Hematopoietic multipotent progenitor cell (in vitro differentiated cells): Measurements from ENCODE around the gene VTI1A. TPM values are rescaled to one million over a fixed set of nuclear protein-coding genes. Genes with fewer than 3 reads are reported as not detected.
"Not testable (repeated sequence)": the region's sequence is repeated elsewhere in the genome, so short reads cannot be mapped to it uniquely, and the experiment has no call there.

Experiments
- DNase-seq, 3 donors: peaks; one replicate each; pipeline ENCODE4 v3.0.0-alpha.2; 2011 to 2015; ENCODE audit warnings: low read depth in 2 of 3, low spot score in 2 of 3
- total RNA-seq: library from RNA; depleted of rRNA; stranded (reverse); fragments of >200 nt; gene quantifications from one replicate; pipeline ENCODE4 v1.2.3, GENCODE V29; 2012

The VTI1A gene
- total RNA-seq = 20.7 TPM

DNA sequence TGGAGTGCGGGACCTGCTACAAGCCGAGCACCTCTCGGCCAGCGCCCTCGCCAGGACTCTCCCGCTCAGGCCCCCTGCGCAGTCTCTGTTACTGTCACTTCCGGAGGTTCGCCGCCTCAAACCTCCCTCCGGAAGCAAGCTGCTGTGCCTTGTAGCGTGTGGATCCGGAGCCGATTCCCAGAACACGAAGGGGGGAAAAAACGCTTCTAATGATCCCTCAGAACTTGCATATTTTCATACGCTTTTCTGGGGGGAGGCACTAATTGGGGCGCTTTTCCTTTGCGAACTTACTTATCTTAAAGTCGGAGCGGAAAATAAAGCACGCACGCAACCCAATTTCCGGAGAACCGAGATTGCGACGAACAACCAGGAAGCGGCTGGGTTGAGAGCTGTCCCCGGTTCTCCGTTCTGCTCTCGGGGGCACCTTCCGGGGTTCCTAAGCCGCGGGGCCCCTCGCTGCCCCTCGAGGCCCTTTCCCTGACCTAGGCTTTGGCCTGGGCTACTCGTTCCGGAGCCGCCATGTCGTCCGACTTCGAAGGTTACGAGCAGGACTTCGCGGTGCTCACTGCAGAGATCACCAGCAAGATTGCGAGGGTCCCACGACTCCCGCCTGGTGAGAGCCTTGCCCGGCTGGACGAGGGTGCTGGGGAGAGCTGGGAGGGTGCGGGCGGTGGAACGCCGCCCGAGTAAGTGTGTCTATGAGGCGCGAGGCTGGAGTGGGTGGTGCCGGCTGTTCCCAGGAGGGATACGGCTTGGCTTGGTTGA is at the start of gene VTI1A, which contains the start of gene ZDHHC6:
VTI1A (plus strand) TSS at position 361 of the 765 bp plus-strand sequence; CDS start at position 520, 159 bp downstream.
ZDHHC6 (minus strand) TSS at position 60 of the 765 bp plus-strand sequence. CDS start 1,478 bp downstream, outside the sequence.
- DNase-seq = peak; percentile 76 to 91 (median 90)

DNA sequence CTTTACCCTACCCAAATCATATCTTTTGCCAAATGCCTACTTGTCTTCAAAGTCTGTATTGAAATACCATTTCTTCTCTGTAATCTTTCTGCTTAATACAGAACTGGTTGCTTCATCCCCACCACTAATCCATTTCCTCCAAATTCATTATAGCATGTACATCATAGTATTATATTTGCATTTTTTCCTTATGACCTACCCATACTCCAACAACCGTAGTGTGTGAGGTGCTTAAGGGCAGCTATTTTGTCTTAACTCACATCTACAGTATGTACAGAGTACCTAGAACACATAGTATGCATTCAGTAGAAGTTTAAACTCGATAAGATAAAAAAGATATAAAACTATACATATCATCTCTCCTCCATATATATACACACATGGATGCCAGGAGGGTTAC is 49.4 kb upstream of the VTI1A start:
- DNase-seq = no peak

DNA sequence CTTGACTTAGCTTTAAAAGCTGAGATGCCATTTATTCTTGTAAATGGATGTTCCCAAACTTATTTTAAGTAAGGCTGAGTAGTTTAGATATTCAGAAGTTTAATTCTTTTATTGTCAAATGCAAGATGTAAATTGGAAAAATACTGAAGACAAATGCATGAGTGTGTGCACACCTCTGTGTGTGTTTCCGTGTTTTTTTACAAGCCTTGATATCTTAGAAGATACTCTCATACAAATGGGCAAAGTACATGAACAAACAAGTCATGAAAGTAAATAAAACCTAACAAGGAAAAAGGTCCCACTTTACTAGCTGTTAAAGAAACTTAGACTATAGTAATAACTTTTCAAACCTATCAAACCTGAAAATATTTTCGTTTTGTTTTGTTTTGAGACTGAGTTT is 44.1 kb upstream of the VTI1A start:
- no peak for DNase-seq

DNA sequence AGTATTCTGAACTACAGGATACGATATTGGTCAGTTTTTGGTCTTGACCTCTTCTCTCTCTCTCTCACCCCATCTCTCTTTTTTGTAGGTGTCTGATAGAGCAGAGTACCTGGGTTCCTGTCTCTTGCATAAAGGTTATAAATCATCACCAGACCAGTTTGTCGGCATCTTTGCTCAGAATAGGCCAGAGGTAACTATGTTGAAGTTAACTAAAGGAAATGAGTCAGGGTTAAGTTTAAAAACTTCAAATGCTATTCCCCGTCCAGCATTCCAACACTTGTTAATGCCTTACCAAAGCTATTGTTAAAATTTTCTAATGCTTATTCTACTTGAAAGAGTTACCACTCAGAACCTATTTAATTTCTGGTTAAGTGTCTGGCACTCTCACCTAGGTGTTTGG is 42.4 kb upstream of the VTI1A start:
- DNase-seq = no peak

DNA sequence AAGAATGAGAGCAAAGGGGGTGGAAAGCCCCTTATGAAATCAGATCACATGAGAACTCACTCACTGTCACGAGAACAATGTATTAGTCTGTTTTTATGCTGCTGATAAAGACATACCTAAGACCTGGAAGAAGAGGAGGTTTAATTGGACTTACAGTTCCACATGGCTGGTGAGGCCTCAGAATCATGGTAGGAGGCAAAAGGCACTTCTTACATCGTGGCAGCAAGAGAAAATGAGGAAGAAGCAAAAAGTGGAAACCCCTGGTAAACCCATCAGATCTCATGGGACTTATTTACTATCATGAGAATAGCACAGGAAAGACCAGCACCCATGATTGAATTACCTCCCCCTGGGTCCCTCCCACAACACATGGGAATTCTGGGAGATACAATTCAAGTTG is 40.2 kb upstream of the VTI1A start:
- DNase-seq = not testable (repeated sequence)

DNA sequence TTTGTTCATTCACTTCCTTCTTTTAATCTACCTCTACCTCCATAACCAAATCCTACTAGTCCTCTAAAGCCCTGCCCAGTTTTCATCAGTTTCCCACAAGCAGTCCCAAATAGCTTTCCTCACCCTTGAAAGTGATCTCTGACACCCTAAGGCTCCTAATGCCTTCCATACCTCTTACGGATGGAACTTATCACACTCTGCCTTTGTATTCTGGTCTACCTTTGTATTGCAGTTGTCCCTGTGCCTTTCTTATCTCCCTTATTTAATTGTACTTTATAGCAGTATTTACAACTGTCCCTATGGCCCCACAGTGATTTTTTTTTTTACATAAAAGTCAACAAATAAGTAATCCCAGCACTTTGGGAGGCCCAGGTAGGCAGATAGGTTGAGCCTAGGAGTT is 39.3 kb upstream of the VTI1A start:
- DNase-seq = no peak

DNA sequence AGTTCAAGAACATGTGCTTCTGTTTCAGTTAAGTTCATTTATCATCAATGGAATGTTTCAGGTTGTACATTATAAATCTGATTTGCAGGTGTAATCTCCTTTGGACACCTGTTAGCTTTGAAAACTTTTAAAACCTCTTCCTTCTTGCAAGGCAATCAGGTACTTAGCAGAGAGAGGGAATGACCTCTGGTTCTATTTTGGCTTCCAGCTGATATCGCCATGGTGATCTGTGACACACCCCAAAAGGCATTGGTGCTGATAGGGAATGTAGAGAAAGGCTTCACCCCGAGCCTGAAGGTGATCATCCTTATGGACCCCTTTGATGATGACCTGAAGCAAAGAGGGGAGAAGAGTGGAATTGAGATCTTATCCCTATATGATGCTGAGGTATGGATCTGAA is 37.7 kb upstream of the VTI1A start:
- no peak for DNase-seq

DNA sequence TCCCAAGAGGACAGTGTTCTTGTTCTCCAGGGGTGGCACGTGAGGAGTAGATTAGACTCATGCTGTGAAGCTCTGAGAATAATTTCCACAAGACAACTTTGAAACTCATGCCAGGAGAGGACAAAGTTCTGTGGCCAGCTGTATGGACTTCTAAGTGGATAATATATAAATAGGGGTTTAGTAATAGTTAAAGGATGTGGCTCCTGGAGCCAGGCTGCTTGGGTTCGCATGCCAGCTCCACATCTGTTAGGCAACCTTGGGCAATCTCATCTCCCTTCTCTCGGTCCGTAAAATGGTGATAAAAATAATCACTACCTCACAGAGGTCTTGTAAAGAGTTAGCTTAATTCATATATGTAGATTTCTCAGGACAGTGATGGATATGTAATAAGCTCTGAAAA is 37.3 kb upstream of the VTI1A start:
- no peak for DNase-seq

DNA sequence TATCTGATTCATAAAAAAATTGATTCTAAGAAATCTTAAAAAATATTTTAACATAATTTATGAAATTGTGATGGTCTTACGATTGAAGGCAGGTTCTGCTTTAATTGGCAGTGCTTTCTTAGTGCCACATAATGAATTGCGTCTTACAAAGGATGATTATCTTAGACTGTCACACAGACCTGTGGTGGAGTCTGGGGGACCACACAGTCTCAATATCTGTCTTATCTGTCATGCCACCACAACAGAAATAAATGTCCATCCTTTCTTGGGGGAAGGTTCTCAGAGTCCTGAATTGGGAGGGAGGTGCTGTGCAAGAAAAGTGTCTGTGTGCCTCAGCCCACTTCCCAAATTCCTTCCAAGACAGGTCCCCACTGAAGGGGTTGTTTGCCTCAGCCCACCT is 34.3 kb upstream of the VTI1A start:
- DNase-seq = peak in 2 of 3 donors; percentile 19 to 26

DNA sequence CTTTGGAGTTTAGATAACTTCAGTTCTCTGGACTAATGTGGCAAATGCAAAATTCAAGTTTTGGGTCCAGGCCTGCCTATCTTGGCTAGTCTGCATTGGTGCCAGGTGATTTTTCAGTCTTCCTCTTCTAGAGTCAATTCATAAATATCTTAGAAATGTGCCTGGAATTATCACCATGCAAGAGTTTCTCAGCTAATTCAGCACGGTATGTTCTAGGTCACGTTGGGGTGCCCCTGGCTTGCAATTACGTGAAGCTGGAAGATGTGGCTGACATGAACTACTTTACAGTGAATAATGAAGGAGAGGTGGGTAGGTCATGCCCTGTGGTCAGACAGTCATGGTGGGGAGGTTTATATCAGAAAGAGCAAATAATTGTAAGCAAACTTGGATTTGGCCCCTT is 25.3 kb upstream of the VTI1A start:
- DNase-seq = no peak

DNA sequence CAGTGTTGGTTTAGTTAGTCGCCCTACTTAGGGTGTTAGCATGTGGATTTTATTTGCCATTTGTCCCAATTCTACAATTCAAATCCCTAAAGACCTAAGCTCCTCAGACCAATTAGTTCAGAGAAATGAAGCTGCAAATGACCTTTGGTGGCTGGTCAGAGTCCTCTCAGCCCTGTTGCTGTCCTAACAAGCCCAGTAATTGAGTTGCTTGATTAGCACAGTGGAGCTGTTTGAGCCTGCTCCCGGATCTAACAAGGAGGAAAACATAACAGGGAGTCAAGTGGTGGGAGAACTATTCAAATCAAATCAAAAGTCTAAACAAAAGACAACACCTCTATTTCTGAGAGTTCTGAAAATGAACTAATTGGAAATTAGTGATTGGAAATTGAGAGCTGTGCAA is 22.4 kb upstream of the VTI1A start:
- no peak for DNase-seq

DNA sequence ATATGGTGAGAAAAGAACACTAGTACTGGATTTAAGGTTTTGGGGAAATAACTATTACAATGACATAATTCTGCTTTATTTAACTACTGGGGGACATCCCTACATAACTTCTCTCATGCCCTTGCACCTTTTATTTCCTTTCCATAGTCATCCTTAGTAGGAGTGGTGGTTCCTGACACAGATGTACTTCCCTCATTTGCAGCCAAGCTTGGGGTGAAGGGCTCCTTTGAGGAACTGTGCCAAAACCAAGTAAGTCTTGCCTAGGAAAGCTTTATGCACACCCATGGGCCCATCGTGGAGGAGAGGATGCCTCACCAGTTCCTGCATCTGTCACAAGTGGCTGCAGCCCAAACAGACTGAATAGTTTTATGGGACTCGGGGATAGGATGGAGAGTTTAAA is 20.9 kb upstream of the VTI1A start:
- DNase-seq = no peak

DNA sequence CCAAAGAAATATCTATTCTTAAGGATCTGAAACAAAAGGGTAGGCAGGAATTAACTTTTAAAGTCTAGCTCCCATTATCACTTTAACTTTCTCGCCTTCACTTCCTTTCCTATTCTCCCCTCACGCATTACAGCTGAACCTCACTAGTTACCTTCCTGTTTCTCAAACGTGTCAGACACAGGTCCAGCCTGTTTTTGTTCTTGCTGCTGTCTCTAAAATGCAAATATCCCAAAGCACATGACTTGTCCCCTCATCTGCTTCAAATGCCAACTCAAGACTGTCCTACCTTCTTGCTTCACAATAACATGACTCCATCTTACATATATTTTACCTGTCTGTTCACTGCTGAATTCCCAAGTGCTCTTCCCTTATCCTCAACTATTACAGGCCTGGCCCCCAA is 17.9 kb upstream of the VTI1A start:
- no peak for DNase-seq

DNA sequence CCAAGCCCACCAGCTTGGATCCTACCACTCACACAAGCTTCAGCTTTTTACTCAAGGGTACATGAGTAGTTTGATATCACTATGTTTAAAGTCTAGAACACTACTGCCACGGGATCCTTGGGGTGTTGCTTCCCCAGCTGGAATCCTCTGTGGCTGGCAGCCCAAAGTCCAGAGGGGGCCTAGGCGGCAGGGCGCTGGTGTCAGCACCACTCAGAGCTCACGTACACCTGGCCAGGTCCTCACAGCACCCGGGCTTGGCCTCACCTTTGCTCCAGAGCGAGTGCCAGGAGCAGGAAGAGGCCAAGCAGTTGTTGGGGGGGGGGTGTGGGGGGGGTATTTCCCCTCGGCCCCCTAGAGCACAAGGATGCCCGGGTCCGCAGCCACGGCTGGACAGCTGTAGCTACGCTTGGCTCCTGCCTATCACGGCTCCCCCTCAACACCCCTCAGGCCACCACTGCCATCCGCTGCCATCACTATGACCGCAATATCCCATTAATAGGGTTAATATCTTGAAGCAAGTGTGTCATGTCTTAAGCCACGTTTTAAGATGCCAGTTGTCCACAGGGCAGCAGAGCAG is 17.3 kb upstream of the VTI1A start:
- DNase-seq = no peak

DNA sequence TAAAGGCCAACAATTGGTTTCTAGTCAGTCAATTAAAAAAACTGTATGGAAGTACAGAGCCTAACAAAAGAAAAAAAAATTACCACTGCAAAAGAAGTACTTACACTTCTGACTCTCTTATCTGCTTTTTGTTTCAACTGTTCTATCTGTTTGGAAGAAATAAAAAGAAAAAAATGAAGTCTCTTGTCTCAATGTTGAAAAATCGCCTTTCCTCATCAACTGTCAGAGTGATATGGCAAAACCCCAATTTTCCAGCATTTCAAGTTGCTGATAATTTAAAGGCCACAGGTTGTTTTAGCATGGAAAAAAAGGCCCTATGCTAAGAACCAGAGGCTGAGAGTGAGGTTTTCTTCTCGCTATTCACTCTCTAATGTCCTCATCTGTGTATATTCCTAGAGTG is 13.9 kb upstream of the VTI1A start:
- DNase-seq = no peak

DNA sequence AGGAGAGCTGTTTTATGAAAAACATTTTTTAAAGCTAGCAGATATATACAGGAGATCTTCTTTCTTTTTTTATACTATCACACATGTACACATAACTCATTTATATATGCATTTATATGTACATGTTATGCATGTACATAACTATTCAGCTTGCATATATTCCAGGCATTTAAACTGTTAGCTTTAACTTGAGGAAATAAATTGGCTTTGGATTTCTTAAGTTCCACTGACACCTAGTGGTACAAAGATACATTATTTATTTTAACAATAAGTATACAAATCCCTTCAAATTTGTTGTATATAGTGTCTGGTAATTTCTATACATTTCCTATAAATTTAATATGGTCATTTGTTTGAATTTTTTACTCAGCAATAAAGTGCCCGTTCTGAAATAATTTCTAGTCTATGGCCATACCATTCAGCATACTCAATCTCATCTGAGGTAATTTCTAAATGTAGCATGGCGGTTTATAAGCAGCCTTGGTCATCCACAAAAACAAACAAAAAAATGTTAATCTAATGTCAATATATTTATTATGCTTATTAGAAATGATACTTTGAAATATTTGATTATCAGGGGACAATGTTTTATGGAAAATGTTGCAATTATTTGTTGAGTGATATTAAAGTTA is 11.9 kb upstream of the VTI1A start:
- peak in 2 of 3 donors; percentile 22 to 73 for DNase-seq

DNA sequence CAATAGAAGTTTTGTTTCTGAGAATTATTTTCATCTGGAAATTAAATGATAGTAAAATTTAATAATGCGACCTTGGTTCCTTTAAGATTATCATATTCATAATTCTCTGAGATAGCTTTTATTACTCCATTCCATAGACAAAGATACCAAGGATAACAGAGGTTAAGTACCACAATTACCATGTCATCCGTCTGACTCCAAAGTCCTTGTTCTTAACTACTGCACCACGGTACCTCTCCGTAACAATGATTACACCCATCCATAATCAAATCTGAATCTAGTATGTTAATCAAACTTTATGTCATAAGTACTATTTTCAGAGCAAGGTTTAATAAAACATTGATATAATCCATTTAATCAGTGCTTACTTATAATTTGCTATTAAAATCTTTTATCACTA is 8.7 kb upstream of the VTI1A start:
- DNase-seq = no peak

DNA sequence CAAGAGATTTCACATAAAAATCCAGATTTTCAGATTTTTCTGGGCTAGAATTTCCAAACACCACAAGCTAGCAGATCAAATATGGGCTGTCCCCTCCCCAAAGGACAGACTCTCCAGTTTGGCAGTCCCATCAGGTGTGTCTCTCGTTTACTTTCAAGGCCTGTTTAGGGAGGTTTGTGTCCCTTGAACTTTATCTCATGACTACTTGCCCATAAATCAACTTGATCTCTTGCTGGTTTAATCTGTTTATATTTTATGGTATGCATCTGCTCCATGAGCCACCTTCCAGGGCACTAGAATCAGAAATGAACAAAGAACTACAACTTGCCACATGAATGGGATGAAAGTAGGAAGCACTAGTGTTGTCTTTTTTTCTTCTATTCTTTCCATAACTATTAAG is 5.5 kb upstream of the VTI1A start:
- DNase-seq = no peak

DNA sequence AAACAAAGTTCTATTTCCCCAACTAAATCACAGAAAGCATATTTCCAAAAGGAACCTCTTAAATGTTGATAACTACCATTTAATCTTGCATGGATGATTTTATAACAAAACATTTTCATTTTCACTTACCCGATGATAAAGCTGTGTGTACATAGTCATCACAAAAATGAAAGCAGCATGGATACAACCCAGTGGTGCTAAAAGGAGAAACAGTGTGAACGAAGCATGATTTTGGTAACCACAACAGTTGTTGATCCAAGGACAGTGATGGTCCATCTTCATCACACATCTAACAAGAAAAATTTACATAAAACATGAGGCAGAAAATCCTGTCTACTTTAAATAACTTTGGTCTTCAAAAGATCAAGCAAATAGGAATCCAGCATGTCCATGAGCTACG is 5.0 kb upstream of the VTI1A start:
- DNase-seq = no peak

DNA sequence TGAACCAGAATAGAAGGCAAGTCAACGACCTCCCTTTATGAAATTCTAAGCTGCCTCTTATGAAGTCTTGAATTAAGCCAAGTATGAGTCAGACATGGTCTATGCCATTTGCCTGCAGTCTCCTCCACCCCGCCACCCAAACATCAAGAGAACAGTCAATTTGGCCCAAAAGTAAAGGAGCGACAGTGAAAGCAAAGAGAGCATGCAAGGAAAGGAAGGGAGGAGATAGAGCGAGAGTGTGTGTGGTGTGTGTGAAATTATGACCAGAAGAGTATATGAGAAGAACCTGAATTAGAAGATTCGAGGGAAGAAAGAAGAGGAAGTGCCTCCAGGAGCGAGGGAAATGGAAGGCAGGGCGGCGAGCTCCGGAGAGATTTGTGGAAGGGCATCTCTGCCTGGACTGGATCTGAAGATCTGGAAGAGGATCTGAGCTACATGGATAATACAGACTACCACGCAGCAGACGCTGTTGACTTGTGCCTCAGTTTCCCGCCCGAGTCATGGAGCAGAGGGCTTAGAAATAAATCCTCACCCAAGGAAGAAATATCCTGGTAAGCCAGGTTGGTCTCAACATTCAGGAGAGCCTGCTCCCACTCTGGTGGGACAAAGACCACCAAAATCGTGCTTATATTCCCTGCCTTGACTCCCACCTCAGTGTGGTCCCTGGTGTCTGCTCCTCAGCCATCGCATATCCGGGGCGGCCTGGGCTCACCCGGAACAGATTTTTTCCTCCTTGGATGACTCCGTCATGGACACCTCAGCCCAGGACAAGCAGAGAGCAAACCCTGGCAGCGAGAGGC is 760 bp upstream of the VTI1A start:
- peak in 2 of 3 donors; percentile 22 to 26 for DNase-seq

DNA sequence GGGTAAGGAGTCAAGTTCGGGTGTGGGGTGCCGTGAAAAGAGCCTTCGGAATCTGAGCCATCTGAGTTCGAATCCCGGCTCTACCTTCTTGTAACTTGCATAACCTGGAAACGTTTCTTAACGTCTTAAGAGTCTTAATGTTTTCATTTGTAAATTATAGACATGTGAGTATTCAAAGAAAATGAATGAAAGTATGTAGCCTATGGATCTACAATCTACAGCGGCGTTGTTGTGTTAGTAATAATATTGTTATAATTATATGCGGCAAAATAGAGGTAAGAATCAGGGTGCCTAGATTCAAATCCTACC is 559 bp downstream of the VTI1A start:
- peak in 1 of 3 donors; percentile 9 for DNase-seq
